Stimulated activated CD8-positive, alpha-beta memory T cell treated with anti-CD3 and anti-CD28 coated beads, Interleukin-2, amount 100 ng/mL, for 48 hours (primary cell): ENCODE data around the gene FZD1.

ENCODE experiments used
- DNase-seq, 2 donors: peaks; one replicate each; pipeline ENCODE4 v3.0.0-alpha.2; 2020; ENCODE audit warnings: low read depth in 2 of 2

Gene FZD1

DNA sequence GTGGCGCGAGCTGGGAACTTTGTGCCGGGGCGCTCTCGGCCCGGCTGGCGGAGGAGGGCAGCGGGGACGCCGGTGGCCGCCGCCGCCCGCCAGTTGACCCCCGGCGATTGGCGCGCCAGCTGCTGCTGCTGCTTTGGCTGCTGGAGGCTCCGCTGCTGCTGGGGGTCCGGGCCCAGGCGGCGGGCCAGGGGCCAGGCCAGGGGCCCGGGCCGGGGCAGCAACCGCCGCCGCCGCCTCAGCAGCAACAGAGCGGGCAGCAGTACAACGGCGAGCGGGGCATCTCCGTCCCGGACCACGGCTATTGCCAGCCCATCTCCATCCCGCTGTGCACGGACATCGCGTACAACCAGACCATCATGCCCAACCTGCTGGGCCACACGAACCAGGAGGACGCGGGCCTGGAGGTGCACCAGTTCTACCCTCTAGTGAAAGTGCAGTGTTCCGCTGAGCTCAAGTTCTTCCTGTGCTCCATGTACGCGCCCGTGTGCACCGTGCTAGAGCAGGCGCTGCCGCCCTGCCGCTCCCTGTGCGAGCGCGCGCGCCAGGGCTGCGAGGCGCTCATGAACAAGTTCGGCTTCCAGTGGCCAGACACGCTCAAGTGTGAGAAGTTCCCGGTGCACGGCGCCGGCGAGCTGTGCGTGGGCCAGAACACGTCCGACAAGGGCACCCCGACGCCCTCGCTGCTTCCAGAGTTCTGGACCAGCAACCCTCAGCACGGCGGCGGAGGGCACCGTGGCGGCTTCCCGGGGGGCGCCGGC is 870 bp downstream of the FZD1 start:
- DNase-seq, result no peak

DNA sequence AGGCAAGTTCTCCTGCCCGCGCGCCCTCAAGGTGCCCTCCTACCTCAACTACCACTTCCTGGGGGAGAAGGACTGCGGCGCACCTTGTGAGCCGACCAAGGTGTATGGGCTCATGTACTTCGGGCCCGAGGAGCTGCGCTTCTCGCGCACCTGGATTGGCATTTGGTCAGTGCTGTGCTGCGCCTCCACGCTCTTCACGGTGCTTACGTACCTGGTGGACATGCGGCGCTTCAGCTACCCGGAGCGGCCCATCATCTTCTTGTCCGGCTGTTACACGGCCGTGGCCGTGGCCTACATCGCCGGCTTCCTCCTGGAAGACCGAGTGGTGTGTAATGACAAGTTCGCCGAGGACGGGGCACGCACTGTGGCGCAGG is 1.4 kb downstream of the FZD1 start:
- no peak for DNase-seq

DNA sequence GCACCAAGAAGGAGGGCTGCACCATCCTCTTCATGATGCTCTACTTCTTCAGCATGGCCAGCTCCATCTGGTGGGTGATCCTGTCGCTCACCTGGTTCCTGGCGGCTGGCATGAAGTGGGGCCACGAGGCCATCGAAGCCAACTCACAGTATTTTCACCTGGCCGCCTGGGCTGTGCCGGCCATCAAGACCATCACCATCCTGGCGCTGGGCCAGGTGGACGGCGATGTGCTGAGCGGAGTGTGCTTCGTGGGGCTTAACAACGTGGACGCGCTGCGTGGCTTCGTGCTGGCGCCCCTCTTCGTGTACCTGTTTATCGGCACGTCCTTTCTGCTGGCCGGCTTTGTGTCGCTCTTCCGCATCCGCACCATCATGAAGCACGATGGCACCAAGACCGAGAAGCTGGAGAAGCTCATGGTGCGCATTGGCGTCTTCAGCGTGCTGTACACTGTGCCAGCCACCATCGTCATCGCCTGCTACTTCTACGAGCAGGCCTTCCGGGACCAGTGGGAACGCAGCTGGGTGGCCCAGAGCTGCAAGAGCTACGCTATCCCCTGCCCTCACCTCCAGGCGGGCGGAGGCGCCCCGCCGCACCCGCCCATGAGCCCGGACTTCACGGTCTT is 1.9 kb downstream of the FZD1 start:
- no peak for DNase-seq

DNA sequence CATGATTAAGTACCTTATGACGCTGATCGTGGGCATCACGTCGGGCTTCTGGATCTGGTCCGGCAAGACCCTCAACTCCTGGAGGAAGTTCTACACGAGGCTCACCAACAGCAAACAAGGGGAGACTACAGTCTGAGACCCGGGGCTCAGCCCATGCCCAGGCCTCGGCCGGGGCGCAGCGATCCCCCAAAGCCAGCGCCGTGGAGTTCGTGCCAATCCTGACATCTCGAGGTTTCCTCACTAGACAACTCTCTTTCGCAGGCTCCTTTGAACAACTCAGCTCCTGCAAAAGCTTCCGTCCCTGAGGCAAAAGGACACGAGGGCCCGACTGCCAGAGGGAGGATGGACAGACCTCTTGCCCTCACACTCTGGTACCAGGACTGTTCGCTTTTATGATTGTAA is 2.5 kb downstream of the FZD1 start:
- DNase-seq, result no peak

DNA sequence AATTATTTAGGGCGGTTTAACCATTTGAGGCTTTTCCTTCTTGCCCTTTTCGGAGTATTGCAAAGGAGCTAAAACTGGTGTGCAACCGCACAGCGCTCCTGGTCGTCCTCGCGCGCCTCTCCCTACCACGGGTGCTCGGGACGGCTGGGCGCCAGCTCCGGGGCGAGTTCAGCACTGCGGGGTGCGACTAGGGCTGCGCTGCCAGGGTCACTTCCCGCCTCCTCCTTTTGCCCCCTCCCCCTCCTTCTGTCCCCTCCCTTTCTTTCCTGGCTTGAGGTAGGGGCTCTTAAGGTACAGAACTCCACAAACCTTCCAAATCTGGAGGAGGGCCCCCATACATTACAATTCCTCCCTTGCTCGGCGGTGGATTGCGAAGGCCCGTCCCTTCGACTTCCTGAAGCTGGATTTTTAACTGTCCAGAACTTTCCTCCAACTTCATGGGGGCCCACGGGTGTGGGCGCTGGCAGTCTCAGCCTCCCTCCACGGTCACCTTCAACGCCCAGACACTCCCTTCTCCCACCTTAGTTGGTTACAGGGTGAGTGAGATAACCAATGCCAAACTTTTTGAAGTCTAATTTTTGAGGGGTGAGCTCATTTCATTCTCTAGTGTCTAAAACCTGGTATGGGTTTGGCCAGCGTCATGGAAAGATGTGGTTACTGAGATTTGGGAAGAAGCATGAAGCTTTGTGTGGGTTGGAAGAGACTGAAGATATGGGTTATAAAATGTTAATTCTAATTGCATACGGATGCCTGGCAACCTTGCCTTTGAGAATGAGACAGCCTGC is 3.1 kb downstream of the FZD1 start:
- DNase-seq, result no peak

DNA sequence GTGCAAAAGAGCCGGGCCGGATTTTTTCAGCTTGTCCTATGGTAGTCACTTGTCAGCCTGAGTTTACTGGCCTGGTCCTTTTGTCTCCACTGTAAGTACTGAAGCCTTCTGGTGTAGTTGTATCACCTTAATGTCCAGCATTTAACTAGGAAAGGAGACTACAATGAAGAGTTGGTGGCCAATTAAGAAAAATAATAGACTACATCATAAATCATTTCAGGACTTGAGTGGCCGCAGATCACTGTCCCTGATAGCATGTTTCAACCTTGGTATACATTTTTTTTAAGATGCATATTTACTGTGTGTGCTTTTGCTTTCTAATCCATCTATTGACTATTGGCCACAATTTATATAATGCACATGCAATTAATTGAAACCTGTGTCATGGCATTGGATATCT is 6.1 kb downstream of the FZD1 start:
- DNase-seq, result no peak

DNA sequence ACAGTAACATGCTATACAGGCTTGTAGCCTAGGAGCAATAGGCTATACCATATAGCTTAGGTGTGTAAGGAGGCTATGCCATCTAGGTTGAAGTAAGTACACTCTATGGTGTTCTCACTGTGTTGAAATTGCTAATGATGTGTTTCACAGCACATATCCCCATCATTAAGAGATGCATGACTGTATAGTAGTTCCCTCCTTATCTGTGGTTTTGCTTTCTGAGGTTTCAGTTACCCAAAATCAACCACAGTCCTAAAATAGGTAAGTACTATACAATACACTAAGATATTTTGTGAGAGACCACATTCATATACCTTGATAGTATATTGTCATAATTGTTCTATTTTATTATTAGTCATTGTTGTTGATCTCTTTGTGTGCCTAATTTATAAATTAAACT is 12.7 kb downstream of the FZD1 start:
- DNase-seq, result no peak

DNA sequence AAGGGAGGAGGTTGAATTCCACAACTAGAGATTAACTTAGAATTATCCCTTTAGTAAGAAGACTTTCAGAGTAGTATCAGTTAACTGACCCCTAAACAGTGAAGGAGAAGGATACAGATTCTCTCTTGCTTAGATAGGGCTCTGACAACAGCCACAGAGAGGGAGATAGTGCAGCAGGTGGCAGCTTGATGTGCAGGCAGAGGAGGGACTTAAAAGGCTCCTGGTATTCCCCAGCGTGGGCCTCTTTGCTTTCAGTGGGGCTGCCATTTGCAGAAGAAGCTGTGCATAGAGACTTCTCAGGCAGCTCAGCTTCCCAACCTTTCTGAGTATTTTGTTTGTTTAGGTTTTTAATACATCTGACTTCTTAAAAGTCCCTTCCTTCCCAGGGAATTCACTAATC is 16.0 kb downstream of the FZD1 start:
- no peak for DNase-seq

DNA sequence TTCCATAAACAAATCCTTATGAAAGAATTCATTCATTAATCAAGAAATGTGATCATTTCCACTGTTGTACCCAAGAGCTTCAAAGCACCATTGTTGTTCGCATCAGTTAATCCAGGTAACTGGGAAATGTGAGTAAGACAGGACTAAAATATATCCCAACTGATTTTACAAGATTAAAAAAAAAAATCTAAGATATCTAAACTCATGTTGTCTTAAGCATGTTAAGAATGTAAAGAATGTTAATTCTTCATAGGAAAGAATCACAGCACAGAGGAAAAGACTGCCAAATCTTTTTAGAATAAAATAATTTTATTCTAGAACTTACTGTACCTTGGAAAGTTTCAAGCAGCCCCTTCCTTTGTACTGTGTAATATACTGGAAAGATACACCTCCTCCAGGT is 16.4 kb downstream of the FZD1 start:
- DNase-seq, result no peak

DNA sequence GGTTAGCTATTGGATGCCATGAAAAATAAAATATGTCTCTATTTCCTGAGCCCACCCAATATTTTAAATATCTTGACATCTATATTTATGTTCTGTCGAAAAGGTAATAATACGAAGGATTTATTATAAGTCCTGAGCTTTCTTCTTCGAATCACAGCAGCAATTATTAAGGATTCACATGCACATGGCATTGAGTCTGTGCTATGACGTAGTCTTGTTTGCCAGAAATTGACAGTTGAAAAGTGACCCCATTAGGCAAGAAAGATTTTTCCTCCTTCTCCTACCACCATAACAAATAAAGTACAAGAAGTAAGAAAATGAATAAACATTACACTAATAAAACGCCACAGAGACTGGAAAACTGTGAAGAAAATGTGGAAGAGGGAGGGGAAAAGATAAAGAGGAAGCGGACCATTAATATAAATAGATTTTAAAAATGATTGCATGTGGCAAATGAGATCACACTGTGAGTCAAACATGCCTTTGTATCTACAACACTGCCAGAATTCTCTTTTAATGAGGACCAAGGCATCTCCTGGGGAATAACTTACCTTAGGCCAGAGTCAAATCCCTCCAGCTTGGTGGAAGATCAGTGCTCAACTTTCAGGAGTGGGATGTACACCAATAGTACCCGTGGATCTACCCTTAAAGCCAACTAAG is 21.6 kb downstream of the FZD1 start:
- no peak for DNase-seq

DNA sequence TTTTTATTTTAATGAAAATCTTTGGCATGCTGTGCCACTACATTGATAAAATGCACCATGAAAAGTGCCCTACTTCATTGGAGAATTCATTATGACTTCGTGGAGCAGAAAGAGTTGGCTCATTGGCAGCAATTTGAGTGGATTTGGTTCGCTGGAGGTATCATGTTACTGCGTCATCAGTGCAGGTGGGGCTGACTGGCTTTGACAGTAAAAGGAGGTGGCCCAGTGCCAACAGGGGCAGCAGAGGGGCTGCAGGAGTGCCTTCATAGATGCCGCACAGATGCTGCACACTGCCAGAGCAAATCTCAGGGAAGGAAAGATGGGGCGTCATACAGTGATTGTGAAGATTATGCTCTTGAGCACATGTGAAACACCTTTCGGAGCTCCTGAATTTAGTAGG is 22.2 kb downstream of the FZD1 start:
- no peak for DNase-seq

DNA sequence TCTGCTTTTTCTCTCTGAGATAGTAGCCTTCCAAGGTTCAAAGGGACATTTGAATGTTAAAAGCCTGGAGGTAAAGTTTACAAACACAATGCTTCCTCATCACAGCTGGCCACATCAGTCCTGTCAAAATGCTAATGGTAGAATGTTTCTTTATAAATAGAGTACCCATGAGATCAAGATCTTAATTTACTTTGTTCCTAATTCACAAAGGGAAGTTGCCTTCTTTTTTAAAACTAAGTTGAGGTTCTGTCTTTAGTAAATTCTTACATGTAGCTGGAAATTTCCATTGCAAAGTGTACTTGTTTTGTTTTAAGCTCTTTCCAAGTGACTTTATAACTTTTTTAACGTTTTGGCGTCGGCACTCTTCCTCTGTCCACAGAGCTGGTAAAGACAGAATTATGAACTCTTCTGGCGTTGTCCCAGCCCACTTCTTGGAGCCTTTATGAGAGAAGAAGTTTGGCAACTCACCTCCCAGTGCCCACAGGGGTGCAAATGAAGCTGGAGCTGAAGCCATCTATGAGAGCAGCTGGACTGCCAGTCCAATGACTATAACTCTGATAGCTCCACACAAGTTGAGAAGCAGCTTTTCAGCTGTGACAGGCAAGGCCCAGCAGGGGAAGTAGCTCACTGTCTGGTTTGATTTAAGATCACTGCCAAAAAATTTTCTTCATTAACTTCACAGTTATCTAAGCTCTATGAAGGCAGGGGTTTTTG is 23.3 kb downstream of the FZD1 start:
- DNase-seq, result no peak

DNA sequence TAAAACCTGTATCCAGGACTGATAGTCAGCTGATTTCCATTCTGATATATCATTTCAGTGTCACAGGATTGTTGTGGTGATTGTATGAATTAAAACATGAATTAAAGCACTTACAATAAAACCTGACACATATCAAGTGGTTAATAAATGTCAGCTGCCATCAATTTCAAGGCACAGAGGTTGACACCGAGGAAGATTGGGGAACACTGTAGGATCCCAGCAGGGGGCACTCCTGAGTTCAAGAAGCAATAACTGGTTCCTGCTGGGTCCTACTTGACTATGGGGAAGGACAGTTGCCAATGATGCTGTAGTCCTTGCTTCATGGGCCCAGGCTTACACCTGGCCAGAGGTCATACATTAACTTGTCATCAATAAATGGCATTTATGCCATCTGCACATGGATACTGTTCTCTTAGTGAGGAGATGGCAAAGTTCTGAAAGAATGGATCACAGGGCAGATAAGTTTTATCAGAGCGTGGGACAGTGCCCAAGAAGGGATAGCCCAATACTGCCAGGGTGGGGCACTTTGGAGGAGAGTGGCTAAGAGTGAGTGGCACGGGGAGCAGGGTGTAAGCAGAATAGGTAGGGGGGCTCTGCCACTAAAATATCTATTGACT is 24.1 kb downstream of the FZD1 start:
- peak in 1 of 2 donors; percentile 11 for DNase-seq

DNA sequence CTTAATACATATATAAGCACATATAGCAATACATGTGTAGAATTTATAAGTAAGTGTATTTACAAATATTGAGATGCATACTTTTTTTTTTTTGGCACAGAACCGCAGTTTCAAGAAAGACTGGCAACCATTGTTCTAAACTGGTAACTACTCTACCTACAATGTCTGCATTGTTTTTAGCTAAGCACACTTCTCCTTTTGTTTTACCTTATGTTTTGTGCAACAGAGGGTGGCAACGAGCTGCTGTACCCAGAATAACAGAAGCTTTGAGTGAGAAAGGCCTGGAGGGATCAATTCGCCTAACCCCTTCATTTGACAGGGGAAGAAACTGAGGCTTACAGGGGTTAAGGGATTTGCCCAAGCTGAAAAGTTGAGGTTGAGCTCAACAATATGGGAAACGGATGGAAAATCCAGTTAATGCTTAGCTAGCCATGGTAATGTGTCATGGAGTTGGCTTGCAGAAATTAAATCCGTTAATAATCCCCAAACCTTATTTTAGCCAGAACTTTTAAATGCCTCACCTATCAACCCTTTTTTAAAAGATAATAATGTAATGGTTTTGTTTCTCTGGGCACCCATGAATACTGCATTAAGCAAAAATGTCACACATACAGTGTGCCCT is 25.5 kb downstream of the FZD1 start:
- DNase-seq, result no peak

DNA sequence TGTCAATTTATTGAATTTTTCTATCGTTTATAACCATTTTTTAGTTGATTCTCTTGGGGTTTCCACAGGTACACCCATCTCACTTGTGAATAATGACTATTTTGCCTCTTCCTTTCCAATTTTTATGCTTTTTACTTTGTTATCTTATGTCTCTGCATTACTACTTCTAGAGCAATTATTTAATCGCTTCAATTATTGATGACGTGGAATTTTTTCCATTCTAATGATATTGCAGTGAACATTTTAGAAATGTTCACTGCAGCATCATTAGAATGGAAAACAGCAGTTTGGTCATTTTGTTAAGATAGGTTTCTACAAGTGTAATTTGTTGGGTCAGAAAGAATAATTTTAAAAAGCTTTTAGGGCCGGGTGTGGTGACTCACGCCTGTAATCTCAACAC is 27.1 kb downstream of the FZD1 start:
- DNase-seq, result no peak

DNA sequence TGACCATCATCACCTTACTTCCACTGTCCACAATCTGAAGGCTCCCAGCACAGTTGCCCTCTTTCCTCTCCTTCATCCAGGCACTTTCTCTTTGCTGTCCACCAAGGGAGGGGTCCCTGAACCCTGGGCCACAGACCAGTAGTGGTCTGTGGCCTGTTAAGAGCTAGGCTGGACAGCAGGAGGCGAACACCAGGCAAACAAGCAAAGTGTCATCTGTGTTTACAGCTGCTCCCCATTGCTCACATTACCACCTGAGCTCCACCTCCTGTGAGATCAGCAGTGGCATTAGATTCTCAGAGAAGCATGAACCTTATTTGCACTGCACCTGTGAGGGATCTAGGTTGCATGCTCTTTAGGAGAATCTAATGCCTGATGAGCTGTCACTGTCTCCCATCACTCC is 27.7 kb downstream of the FZD1 start:
- DNase-seq, result no peak

DNA sequence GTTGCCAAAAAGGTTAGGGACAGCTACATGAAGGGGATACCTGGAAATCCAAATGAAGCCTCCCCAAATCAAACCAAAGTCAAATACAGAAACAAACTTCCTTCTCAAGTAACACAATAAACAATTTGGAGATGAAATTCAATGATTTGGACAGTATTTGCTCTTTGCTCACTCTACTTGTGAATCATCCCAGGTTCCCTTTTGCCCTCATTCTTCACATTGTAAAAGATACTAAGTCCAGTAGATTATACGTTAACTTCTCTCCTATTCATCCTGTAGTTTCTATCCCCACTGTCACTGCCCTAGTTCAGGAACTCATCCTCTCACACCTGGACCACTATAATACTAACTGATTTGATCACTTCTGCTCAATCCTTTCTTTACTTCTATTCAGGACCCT is 28.3 kb downstream of the FZD1 start:
- DNase-seq, result no peak

DNA sequence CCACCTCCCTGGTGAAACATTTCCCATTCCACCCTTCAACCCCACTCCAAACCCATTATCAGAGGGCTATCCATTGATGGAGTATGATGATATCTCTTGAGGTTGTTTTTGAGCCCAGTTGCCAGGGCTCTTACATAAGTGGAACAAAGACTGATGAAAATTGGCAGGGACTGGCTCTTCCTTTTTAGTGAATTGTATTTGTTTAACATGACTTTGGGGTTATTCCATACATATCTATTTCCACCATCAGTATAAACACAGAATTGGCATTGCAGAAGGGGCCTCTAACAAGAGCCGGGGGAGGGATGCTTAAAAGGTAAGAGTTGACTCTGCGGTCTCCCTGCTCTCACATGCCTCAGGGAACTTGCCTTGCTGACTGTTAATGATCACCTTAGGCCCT is 28.9 kb downstream of the FZD1 start:
- no peak for DNase-seq

DNA sequence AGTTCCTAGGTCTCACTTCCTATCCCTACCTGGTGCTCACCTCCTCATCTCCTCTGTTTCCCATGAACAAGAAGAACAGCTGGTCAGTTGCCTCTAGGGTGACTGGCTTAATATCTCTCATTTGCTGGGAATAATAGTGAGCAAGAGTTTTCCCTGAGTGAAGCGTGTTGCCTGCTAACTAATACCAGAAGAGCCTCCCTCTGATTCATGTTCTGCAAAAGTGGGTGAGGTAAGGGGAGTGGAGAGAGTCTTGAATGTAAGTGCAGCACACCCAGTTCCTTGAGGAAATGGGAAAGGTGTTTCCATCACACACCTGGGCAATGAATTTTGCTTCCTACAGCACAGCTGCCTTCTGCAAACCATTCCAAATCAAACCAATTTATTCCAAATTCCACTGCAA is 29.6 kb downstream of the FZD1 start:
- DNase-seq, result no peak

DNA sequence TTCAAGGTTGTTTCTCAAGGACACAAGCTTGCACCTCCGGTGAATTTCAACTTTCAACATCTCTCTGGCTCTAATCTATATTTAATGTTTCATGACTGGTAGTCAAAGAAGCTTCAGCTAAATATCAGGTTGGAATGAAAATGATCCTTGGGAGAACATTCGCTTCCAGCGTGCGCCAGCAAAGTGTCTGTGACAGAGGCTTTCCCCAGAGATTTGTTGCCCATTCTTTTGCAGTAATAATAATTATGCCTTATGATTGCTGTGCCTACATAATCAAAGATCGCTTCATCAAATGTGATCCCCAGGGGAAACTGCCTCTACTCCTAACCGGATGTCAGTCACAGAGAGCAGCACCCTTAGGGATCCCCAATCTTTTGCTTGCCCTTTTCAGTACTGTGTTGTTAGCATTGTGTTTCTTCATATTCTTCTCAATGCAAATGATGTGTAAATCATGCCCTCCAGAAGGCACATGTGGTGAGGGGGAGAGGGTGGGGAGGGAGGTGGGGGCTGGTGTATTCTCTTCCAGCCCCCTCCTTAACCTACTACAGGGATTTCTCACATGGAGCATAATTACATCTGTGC is 30.5 kb downstream of the FZD1 start:
- no peak for DNase-seq

DNA sequence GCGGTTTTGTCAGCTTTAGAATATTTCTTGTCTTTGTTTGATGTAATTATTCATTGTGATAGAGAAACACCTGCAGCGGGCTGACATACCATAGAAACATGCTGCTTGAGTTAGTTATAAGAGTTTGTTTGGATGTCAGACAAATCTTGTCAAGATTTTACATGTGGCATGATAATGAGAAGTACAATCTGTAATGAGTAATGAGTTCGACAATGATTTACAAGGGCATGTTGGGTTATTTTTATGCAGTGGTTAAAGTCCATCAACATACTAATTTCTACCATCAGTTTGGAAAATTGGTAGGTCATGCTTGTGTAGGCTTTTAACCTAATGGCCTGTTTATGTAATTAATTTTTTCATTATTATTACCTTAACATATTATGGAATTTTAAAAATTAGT is 31.3 kb downstream of the FZD1 start:
- DNase-seq, result no peak
